HCT116 (cell line): ENCODE results near the gene SMNDC1.

Experiments used
- SIN3A ChIP-seq: IDR thresholded peaks from 2 replicates; pipeline ENCODE4 v1.6.1; 2012; ENCODE audit warnings: low read depth
- TF ChIP-seq, protein P1 (sequence below): IDR thresholded peaks from 2 replicates; pipeline ENCODE4 v1.6.1; 2012

DNA sequence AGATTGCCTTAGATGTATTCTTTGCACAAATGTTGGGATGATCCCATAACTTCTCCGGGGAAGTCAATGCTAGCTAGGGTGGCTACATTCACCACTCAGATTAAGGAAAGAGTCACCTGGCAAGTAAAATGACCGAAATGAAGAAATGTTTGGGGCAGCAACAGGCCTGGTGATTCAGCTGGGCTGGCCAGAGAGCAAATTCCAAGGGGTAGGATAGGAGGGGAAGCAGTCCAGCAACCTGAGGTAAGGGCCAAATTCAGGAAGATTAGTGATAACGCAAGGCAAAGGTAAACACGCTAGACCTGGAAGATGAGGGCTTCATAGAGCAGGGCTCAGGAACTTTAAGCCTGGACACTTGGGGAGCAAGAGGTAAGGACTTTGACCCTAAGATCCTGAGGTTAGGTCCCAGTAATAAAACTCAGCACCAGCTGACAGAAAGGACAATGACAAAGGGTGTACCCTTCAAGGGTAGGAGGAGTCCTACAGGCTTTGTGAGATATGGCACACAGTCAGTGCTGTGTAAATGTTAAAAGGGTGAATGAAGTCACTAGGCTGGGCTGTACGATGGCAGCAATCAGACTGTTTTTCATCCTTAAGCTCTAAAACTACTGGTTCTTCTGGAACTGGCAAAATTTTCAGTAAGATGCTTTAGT lies 22.7 kb upstream of the SMNDC1 start:
- TF ChIP-seq, protein P1, sequence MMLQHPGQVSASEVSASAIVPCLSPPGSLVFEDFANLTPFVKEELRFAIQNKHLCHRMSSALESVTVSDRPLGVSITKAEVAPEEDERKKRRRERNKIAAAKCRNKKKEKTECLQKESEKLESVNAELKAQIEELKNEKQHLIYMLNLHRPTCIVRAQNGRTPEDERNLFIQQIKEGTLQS: no peak
- TF ChIP-seq SIN3A: no peak
